ENCODE data around the gene NPC2.

DNA sequence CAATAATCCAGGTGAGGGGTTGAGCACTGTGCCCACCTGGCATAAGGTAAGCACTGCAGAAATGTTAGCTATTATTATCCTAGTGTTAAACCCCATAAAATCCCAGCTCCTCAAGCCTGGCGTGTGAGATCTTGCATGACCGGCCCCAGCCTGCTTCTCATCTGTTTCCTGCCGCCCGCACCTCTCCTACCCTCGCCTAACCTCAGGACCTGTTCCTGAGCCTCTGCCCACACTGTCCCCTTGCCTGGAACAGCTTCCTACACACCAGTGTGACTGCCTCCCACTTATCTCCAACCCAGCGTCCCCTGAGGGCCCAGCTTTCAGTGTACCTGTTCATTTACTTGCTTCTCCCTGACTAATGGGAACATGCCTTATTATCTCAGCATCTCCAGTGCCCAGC, 25.1 kb upstream of the NPC2 start:
- TF ChIP-seq CTCF (IDR thresholded peaks at IDR 0.05) (no peak), POLR2A (IDR thresholded peaks at IDR 0.05) (no peak)
